Loucy (cell line): Measurements from ENCODE around the gene CLASP1.

Experiments
- EZH2phosphoT487 ChIP-seq: fragments of 200-600 bp; IDR thresholded peaks from 2 replicates; pipeline ENCODE4 v1.6.1; 2018; ENCODE audit warnings: antibody characterized with exemption, mild to moderate bottlenecking, moderate library complexity, borderline replicate concordance
- TF ChIP-seq, protein P1 (sequence below): fragments of 200-600 bp; sonication (generic); conservative IDR thresholded peaks from 2 replicates; pipeline ENCODE4 v1.5.1; 2014; ENCODE audit warnings: mild to moderate bottlenecking, antibody characterized with exemption, low read length

- TF ChIP-seq, protein P1, sequence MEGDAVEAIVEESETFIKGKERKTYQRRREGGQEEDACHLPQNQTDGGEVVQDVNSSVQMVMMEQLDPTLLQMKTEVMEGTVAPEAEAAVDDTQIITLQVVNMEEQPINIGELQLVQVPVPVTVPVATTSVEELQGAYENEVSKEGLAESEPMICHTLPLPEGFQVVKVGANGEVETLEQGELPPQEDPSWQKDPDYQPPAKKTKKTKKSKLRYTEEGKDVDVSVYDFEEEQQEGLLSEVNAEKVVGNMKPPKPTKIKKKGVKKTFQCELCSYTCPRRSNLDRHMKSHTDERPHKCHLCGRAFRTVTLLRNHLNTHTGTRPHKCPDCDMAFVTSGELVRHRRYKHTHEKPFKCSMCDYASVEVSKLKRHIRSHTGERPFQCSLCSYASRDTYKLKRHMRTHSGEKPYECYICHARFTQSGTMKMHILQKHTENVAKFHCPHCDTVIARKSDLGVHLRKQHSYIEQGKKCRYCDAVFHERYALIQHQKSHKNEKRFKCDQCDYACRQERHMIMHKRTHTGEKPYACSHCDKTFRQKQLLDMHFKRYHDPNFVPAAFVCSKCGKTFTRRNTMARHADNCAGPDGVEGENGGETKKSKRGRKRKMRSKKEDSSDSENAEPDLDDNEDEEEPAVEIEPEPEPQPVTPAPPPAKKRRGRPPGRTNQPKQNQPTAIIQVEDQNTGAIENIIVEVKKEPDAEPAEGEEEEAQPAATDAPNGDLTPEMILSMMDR, result no peak
- TF ChIP-seq EZH2phosphoT487, result no peak
These were observed 260.9 kb downstream of the CLASP1 start for GRCh38 chr2:121388371-121388770.
